Upper lobe of left lung (tissue), 6 donors: ENCODE results near the gene HECA. TPM values are rescaled to one million over a fixed set of nuclear protein-coding genes. Genes with fewer than 3 reads are reported as not detected.
"Not testable (repeated sequence)": the region's sequence is repeated elsewhere in the genome, so short reads cannot be mapped to it uniquely, and the experiment has no call there.

Experiments used
- ATAC-seq, 2 donors: fragments of 200-7000 bp; cut with Tn5 transposase; one replicate each; pipeline ENCODE4 v1.9.1; 2022; ENCODE audit warnings: mild to moderate bottlenecking in 2 of 2, moderate library complexity in 2 of 2; ENCODE audit not compliant: low FRiP score in 2 of 2
- DNase-seq, 2 donors: peaks; one replicate each; pipeline ENCODE4 v3.0.0-alpha.2; 2019 to 2020
- H3K27ac ChIP-seq, 4 donors: fragments of 200-600 bp; sonication (generic); one replicate each; pipeline ENCODE4 v1.5.1; 2016 to 2019
- H3K27me3 ChIP-seq, 4 donors: fragments of 200-600 bp; sonication (generic); one replicate each; pipeline ENCODE4 v1.5.1; 2017 to 2019
- H3K36me3 ChIP-seq, 4 donors: fragments of 200-600 bp; sonication (generic); one replicate each; pipeline ENCODE4 v1.5.1; 2016 to 2019
- H3K4me1 ChIP-seq, 4 donors: fragments of 200-600 bp; sonication (generic); one replicate each; pipeline ENCODE4 v1.5.1; 2018 to 2019
- H3K4me3 ChIP-seq, 4 donors: fragments of 200-600 bp; sonication (generic); one replicate each; pipeline ENCODE4 v1.5.1; 2017 to 2019; ENCODE audit warnings: mild to moderate bottlenecking in 2 of 4, moderate library complexity in 1 of 4
- H3K9me3 ChIP-seq, 4 donors: fragments of 200-600 bp; sonication (generic); one replicate each; pipeline ENCODE4 v1.5.1; 2018 to 2019
- EP300 ChIP-seq, 4 donors: sonication (generic); formaldehyde crosslinking; IDR thresholded peaks; one replicate each; pipeline ENCODE4 v1.5.1; 2017; ENCODE audit warnings: antibody characterized with exemption in 4 of 4, control low read depth in 2 of 4
- POLR2A ChIP-seq, 4 donors: fragments of 450-650 bp; IDR thresholded peaks; one replicate each; pipeline ENCODE4 v1.5.1; 2016 to 2017; ENCODE audit warnings: antibody characterized with exemption in 4 of 4, mild to moderate bottlenecking in 2 of 4
- POLR2AphosphoS5 ChIP-seq, 2 donors: sonication (generic); formaldehyde crosslinking; IDR thresholded peaks; one replicate each; pipeline ENCODE4 v1.5.1; 2017; ENCODE audit warnings: antibody characterized with exemption in 2 of 2
- WGBS, 2 donors: methylation state at CpG; one replicate each; pipeline ENCODE4 v1.1.5; 2017 to 2018; 5-methylcytosine and 5-hydroxymethylcytosine counted together
- total RNA-seq, 6 donors: library from RNA; depleted of rRNA in 4 of 6; stranded (reverse); fragments of >200 nt in 4 of 6; gene quantifications; one replicate each; pipeline versions ENCODE4 v1.1.0 to v1.2.1, GENCODE V29; 2016 to 2021
- TF ChIP-seq, protein P1 (sequence below), 6 experiments: fragments of 450-650 bp in 4 of 6; fragments of 200-600 bp in 2 of 6; sonication (generic) in 2 of 6; IDR thresholded peaks; one replicate each; pipeline ENCODE4 v1.5.1; 2016 to 2019; ENCODE audit warnings: antibody characterized with exemption in 6 of 6
- donor health status: DM: no; HTN: no; CAD: no; lungs with moderate emphysema.
- donor health status: DM: no; HTN: yes; CAD: no; lungs with severe emphysema.

The HECA gene
- total RNA-seq, 6 donors from 2014 or later, result 34.4 to 57.6 (median 41.2) TPM

DNA sequence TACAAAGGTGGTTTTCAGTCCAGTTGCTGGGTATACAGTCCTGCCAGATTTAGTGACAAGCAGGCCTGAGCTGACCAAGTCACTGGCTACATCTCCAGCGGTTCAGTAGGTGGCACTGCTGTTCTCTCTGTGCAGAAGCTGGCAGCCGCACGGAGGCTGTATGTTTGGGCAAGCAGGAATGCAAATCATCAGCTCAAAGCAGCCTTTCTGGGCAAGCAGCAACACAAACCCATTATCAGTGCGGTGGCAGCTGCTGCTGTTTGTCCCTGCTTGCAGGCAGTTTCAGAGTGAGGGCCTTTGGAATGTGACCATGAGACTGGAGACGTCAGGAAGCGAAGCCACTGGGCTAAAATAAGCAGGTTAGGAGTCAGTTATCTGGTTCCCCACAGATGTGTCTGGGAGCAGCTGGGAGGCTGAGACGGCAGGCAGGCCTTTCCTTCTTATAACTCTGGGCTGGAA lies 84.4 kb downstream of the HECA start:
- no peaks in the 10 kb centered on the region for H3K9me3 ChIP-seq
- peak in 1 of 2 donors; percentile 86 for DNase-seq
- H3K27ac ChIP-seq, result peak overlapping the region; percentile 40 to 75 (median 54)
- TF ChIP-seq POLR2A (IDR thresholded peaks at IDR 0.05) (no peak), POLR2AphosphoS5 (IDR thresholded peaks at IDR 0.05) (peak in 1 of 2 donors; percentile 50), EP300 (IDR thresholded peaks at IDR 0.05) (no peak)
- TF ChIP-seq, protein P1, sequence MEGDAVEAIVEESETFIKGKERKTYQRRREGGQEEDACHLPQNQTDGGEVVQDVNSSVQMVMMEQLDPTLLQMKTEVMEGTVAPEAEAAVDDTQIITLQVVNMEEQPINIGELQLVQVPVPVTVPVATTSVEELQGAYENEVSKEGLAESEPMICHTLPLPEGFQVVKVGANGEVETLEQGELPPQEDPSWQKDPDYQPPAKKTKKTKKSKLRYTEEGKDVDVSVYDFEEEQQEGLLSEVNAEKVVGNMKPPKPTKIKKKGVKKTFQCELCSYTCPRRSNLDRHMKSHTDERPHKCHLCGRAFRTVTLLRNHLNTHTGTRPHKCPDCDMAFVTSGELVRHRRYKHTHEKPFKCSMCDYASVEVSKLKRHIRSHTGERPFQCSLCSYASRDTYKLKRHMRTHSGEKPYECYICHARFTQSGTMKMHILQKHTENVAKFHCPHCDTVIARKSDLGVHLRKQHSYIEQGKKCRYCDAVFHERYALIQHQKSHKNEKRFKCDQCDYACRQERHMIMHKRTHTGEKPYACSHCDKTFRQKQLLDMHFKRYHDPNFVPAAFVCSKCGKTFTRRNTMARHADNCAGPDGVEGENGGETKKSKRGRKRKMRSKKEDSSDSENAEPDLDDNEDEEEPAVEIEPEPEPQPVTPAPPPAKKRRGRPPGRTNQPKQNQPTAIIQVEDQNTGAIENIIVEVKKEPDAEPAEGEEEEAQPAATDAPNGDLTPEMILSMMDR (IDR thresholded peaks at IDR 0.05), result peak; percentile 71 to 84 (median 81)
- H3K27me3 ChIP-seq, result no peaks in the 10 kb centered on the region
- H3K4me3 ChIP-seq, result no peak overlapping the region
- WGBS, 2 donors, result 14% methylated on average over 6 to 7 of the region's 7 CpGs
- no peaks in the 10 kb centered on the region for H3K36me3 ChIP-seq
- ATAC-seq, result peak; percentile 93 to 97
- peaks cover 4 to 9% (median 7%) of the 10 kb centered on the region in 4 donors for H3K4me1 ChIP-seq

DNA sequence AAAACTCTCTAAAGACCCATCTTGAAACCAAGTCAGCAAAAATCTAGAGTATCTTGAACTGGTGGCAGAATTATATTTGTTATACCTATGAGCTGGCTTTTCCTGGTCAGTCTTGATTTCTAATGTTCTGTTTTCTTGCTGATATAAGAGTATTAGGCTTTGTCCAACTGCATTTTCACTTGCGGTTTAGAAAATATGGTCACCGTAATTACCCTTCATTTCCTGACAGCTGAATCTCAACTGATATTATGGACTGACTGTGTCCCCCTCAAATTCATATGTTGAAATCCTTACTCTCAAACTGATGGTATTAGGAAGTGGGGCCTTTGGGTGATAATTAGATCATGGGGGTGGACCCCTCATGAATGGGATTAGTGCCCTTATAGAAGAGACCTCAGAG lies 84.9 kb downstream of the HECA start:
- TF ChIP-seq, protein P1 (IDR thresholded peaks at IDR 0.05), result no peak
- TF ChIP-seq POLR2A (IDR thresholded peaks at IDR 0.05) (no peak), EP300 (IDR thresholded peaks at IDR 0.05) (no peak), POLR2AphosphoS5 (IDR thresholded peaks at IDR 0.05) (no peak)
- Histone ChIP-seq H3K4me1 (peaks cover 4 to 9% (median 7%) of the 10 kb centered on the region in 4 donors), H3K36me3 (no peaks in the 10 kb centered on the region), H3K27me3 (no peaks in the 10 kb centered on the region), H3K9me3 (no peaks in the 10 kb centered on the region), H3K27ac (peak overlapping the region; percentile 40 to 75 (median 54)), H3K4me3 (no peak overlapping the region)
- DNase-seq, result no peak
- WGBS, 2 donors, result 84 to 95% methylated on average over 2 of the region's 2 CpGs
- no peak for ATAC-seq

DNA sequence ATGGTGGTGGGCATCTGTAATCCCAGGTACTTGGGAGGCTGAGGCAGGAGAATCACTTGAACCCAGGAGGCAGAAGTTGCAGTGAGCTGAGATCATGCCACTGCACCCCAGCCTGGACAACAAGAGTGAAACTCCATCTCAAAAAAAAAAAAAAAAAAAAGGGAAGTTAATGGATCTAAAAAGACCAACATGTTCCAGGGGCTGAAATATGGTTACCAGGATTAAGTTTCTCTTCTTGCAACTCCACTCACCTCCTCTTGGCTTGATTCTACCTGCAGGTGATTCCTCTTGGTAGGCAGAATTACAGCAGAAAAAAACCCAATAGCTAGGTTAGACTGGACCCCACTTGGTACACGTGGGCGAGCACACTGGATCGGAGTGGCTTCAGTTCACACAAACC lies 93.5 kb downstream of the HECA start:
- H3K36me3 ChIP-seq, result not testable (repeated sequence)
- whole genome bisulfite sequencing, 2 donors, result 96 to 100% methylated on average over 3 of the region's 3 CpGs

More for the DNA sequence above, 93.5 kb downstream of the HECA start:
- not testable (repeated sequence) for H3K4me1 ChIP-seq, H3K27ac ChIP-seq, DNase-seq, H3K27me3 ChIP-seq, H3K4me3 ChIP-seq, H3K9me3 ChIP-seq, ATAC-seq

Other genes starting within 250 kb of the HECA start
- 10 to 100 TPM; 30.8 to 90.1 (median 38.6) TPM for gene REPS1, start 146.8 kb upstream of the HECA start, total RNA-seq
- gene ABRACL, start 106.3 kb upstream of the HECA start, total RNA-seq, result 10 to 100 TPM; 10.3 to 40.8 (median 28.9) TPM
- gene TXLNB, start 156.9 kb downstream of the HECA start, total RNA-seq, result 1 to 10 TPM in 3 of 6 donors, under 1 TPM in 3; 0.52 to 4.2 (median 0.94) TPM
- 100 to 1,000 TPM; 103 to 364 (median 228) TPM for gene CITED2, start 239.6 kb downstream of the HECA start, total RNA-seq